K562 (cell line): Measurements from ENCODE around the gene ESRRB.

Experiments used
- CBX8 ChIP-seq: fragments of 200-600 bp; sonication (generic); IDR thresholded peaks from 2 replicates; pipeline ENCODE4 v1.6.1; 2012; ENCODE audit warnings: borderline replicate concordance, mixed run types, low read depth, mild to moderate bottlenecking, moderate library complexity, mixed read lengths, low read length, control low read depth, inconsistent platforms; ENCODE audit not compliant: poor library complexity, severe bottlenecking; ENCODE audit errors: extremely low read depth
- SIX5 ChIP-seq, 2 experiments: IDR thresholded peaks; 2 replicates each; pipeline ENCODE4 v1.6.1; 2011; ENCODE audit warnings: low read length in 2 of 2, borderline replicate concordance in 1 of 2, low read depth in 1 of 2, mild to moderate bottlenecking in 1 of 2, moderate library complexity in 1 of 2; ENCODE audit not compliant: insufficient read depth in 1 of 2

DNA sequence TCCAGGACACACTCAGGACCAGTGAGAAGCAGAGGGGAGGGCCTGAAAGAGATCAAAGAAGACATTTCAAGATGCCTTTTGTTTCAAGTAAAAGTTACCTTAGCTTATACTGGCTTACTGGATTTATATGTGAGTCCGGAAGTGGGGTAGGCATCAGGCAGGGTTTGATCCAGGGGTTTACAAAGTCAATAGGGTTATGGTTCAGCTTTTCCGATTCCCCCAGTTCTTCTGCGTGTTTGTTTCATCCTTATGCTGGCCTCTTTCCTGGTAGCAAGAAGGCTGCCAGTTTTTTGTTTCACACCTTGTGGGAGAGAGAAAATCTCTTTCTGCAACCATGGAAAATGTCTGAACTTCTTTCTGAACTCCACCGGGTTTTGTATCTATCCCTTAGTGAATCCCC, 126.3 kb downstream of the ESRRB start:
- TF ChIP-seq CBX8: no peak
- TF ChIP-seq SIX5 (IDR thresholded peaks at IDR 0.05; ENCODE audit: borderline replicate concordance in 1 of 2, insufficient read depth in 1 of 2, low read depth in 1 of 2, low read length in 2 of 2): no peak
